ENCODE measurements around the gene ABCC4. TPM values are rescaled to one million over a fixed set of nuclear protein-coding genes. Genes with fewer than 3 reads are reported as not detected.

ABCC4 gene
- total and polyA plus RNA-seq, 4 donors, result 0.74 to 22.5 (median 2.0) TPM

- TF ChIP-seq SP1 (IDR thresholded peaks at IDR 0.05), result no peak
- TF ChIP-seq ZBTB33 (IDR thresholded peaks at IDR 0.05), result no peak
- TF ChIP-seq NR2F2 (IDR thresholded peaks at IDR 0.05), result no peak
- TF ChIP-seq CTCF (IDR thresholded peaks at IDR 0.05; ENCODE audit: low read depth, low read length, missing input control), result no peak
- no peak for TF ChIP-seq EGR1 (IDR thresholded peaks at IDR 0.05; ENCODE audit: low read depth in 2 of 2)
- TF ChIP-seq TAF1 (conservative IDR thresholded peaks at IDR 0.05), result no peak
- no peak for TF ChIP-seq RAD21 (IDR thresholded peaks at IDR 0.05)
- no peak for TF ChIP-seq REST (IDR thresholded peaks at IDR 0.05)
- no peak for TF ChIP-seq MAX (IDR thresholded peaks at IDR 0.05)
- TF ChIP-seq ATF3 (IDR thresholded peaks at IDR 0.05), result no peak
- no peak for TF ChIP-seq JUND (IDR thresholded peaks at IDR 0.05)
- TF ChIP-seq HNF4G (IDR thresholded peaks at IDR 0.05), result no peak
- TF ChIP-seq FOXA1 (IDR thresholded peaks at IDR 0.05), result no peak
- TF ChIP-seq RXRA (IDR thresholded peaks at IDR 0.05), result no peak
- no peak for TF ChIP-seq GABPA (IDR thresholded peaks at IDR 0.05 in 1 of 2, conservative IDR thresholded peaks at IDR 0.05 in 1 of 2)
- TF ChIP-seq FOXA2 (IDR thresholded peaks at IDR 0.05), result no peak
- TF ChIP-seq YY1 (IDR thresholded peaks at IDR 0.05), result no peak
- TF ChIP-seq HNF4A (conservative IDR thresholded peaks at IDR 0.05), result no peak
- Histone ChIP-seq H3K36me3 (ENCODE audit: control insufficient read depth in 4 of 4, insufficient read depth in 3 of 4, low read depth in 1 of 4, low read length in 3 of 4) (no peaks in the 10 kb centered on the region), H3K4me3 (ENCODE audit: low read depth in 1 of 3, low read length in 3 of 3) (no peak overlapping the region), H3K27ac (ENCODE audit: low read depth in 1 of 2, low read length in 2 of 2) (no peak overlapping the region), H3K4me1 (ENCODE audit: control insufficient read depth in 4 of 4, insufficient read depth in 4 of 4, low read length in 3 of 4) (peaks cover 0 to 11% (median 6%) of the 10 kb centered on the region in 4 donors), H3K9me3 (ENCODE audit: control insufficient read depth in 4 of 4, low read length in 3 of 4) (no peaks in the 10 kb centered on the region), H3K9ac (ENCODE audit: low read depth in 1 of 2, low read length in 2 of 2) (no peak overlapping the region), H3K27me3 (ENCODE audit: control insufficient read depth in 4 of 4, insufficient read depth in 4 of 4, low read length in 3 of 4) (no peaks in the 10 kb centered on the region)
- 88% methylated on average over 12 of the region's 12 CpGs for WGBS
- peak; percentile 63 for DNase-seq (ENCODE audit: low spot score)
Observed at GRCh38 chr13:95317039-95317989, 16.1 kb upstream of the ABCC4 start.
